GM12874 (cell line): ENCODE data around the gene TEDDM1.
A peak's percentile ranks its signal among the peaks of the same experiment; 100 is the strongest.

Experiments
- TF ChIP-seq, protein P1 (sequence below): IDR thresholded peaks from 2 replicates; pipeline ENCODE4 v1.5.1; 2011; ENCODE audit warnings: low read depth, mild to moderate bottlenecking, control low read depth, low read length, moderate library complexity; ENCODE audit not compliant: insufficient read depth

Gene TEDDM1, protein sequence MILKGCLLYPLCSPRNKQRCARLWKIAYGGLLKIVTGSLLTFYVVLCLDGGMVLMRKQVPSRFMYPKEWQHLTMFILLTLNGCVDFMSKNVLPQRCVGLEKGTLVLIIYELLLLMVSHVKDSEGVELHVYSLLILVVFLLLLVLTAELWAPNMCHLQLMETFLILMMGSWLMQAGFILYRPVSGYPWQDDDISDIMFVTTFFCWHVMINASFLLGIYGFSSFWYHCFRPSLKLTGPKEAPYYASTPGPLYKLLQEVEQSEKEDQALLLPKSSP

DNA sequence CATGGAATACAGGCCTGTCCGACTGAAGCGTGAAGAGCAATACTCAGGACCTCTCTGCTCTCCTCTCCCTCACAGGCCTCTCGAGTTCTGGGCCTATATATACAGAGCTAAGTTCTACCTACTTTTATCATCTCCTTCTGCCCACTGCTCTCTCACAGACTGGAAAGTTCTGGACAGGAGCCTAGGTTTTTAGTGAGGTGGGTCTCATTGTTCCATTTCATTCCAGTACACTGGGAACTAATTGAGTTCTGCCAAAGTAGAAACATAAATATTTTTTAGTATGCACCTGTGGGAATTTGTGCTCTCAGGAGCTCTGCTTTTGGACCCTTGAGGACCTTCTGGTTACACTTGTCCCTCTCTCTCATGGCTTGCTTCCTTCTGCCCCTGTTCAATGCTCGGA, at the start of gene TEDDM1:
Gene TEDDM1, minus strand, starts transcription at position 101 of the 400 bp plus-strand sequence. CDS start 182 bp downstream, outside the sequence.
- TF ChIP-seq, protein P1, sequence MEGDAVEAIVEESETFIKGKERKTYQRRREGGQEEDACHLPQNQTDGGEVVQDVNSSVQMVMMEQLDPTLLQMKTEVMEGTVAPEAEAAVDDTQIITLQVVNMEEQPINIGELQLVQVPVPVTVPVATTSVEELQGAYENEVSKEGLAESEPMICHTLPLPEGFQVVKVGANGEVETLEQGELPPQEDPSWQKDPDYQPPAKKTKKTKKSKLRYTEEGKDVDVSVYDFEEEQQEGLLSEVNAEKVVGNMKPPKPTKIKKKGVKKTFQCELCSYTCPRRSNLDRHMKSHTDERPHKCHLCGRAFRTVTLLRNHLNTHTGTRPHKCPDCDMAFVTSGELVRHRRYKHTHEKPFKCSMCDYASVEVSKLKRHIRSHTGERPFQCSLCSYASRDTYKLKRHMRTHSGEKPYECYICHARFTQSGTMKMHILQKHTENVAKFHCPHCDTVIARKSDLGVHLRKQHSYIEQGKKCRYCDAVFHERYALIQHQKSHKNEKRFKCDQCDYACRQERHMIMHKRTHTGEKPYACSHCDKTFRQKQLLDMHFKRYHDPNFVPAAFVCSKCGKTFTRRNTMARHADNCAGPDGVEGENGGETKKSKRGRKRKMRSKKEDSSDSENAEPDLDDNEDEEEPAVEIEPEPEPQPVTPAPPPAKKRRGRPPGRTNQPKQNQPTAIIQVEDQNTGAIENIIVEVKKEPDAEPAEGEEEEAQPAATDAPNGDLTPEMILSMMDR: no peak

DNA sequence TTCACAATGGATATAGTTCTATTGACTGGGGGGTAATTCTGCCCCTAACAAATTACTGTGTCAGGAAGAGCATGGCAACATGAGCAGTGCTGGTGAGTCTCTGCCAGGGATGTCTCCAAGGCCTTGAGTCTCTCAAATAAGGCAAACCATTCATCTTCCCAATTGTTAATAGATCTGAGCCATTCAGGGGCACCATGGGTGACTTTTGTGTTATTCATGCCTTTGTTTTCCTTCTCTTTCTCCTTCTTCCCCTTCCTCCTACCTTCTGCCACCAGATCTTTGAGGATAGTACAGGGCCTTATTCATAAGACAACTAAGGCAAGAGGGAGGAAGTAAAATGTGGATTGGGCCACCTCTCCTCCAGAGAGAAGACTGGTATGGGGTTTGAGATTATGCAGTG, 49.6 kb upstream of the TEDDM1 start, which contains the start of gene RGSL1:
Gene RGSL1, plus strand, starts transcription at position 60 of the 400 bp plus-strand sequence. Its CDS starts 20 bp downstream, at position 80.
- TF ChIP-seq, protein P1: no peak

DNA sequence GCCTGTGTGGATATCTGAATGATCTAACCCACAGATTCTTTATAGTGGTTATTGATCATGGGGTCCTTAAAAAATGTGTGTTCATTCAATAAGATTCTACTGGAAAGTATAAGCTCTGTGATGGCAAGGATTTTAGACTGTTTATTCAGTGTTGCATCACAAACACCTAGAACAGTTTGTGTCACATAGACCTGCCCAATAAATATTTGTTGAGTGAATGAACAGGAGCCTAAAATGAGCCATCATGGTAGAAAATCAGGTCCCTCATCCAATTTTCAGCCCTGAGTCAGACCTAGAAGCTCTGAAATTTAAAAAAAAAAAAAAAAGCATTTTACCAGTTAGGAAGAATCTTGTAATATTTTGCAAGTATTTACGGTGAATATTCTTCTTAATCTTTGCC, 47.2 kb upstream of the TEDDM1 start:
- TF ChIP-seq, protein P1: no peak

DNA sequence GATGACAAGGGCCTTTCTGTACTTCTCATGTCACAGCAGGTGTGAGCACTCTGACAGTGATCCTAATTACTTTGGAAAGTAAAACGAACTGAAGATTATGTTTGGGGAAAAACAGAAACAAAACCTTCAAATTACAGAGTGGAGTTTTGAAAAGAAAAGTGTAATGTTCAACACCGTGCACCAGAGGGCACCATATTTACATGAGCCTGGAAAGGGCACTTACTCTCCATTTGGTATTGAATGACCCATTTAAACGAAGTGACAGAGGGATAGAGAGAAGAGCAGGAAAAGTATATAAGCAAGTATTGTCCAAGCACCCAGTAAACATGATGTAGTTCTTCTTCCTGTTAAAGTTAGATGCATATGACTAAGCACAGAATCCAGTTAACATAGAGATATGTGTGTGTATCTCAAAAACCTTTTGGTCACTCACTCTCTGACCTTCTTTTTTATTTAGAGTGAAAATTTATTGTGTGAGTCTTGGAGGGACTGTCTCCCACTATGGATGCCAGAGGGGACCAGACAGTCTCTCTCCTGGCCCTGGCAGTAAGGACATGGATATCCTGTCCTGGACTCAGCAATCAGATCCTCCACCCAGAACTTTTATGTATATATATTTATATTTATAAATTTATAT, 45.7 kb upstream of the TEDDM1 start:
- TF ChIP-seq, protein P1: peak; percentile 61

DNA sequence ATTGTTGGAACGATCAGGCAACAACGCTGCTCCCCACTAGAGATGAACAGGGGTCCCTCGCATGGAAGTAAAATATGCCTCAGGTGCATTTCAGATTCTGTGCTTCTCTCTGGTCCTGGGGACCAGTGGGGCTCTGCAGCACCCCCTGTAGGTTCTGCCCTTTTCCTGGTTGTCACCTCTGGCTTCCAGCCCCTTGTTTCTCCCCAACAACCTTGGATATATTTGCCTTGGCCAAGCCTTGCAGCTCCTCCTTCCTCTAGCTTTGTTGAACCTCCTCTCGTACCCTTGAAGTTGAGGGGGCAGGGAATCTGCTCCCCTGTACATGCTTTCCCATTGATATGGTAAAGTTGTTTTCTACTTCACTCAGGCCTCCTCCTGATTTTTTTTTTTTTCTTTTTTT, 44.0 kb upstream of the TEDDM1 start:
- TF ChIP-seq, protein P1: peak; percentile 28; the same call in 1 of the 2 replicates

DNA sequence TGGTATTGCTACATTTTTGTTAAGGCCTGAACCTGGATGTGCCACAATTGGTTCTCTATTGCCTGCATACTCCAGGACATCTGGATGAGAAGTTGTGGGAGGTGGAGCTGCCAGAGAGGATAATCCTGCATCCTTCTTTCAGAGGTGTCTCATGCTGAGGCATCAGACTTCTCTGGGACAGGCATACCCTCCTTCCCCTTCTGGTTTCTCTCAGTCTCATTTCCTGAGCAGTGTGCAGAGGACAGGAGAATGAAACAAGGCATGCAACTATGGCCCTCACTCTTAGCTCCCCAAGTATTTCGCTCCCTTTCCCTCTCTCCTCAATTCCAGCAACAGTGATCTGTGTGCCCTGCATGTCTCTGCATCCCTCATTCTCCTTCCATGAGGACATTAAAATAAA, 41.9 kb upstream of the TEDDM1 start:
- TF ChIP-seq, protein P1: no peak

DNA sequence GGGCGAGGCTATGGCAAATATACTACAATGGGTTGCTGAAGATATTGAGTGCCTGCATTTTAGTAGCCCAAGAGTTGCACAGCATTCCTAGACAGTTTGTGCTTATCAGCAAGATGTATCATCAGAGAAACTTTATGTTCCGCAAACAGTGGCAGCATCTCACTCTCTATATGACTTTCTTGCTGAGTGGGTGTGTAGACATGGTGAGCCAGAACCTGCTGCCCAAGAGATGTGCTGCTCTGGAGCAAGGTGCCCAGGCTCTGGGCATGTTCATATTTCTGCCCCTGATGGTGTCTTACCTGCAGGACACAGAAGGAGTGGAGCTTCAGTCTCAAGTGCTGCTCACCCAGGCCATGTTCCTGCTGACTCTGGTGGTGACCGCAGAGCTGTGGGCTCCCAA, 41.3 kb upstream of the TEDDM1 start:
- TF ChIP-seq, protein P1: no peak
